ENCODE data around the gene SDCCAG8. TPM values are rescaled to one million over a fixed set of nuclear protein-coding genes. Genes with fewer than 3 reads are reported as not detected.

SDCCAG8 gene
- total RNA-seq, 1 experiment from 2014 or later = 10.0 TPM

- no peak overlapping the region for H2AK5ac ChIP-seq (ENCODE audit: insufficient read length, low read length)
- no peak overlapping the region for H3K27ac ChIP-seq (ENCODE audit: insufficient read length, low read depth, low read length)
- H3K4me1 ChIP-seq (ENCODE audit: insufficient read depth, low read length) = no peaks in the 10 kb centered on the region
- H3K27me3 Mint-ChIP-seq (ENCODE audit: low read depth) = no peaks in the 10 kb centered on the region
- no peak overlapping the region for H4K8ac ChIP-seq (replicated peaks; ENCODE audit: insufficient read length, low read depth, low read length)
- no peaks in the 10 kb centered on the region for H3K36me3 Mint-ChIP-seq (ENCODE audit: insufficient read depth in 1 of 3, low read depth in 3 of 3)
- H3K79me1 ChIP-seq (ENCODE audit: insufficient read depth, low read depth, low read length, poor library complexity, severe bottlenecking) = no peaks in the 10 kb centered on the region
- H3K4me2 ChIP-seq (ENCODE audit: insufficient read depth, insufficient read length, low read length) = no peak overlapping the region
- no peak overlapping the region for H2BK120ac ChIP-seq (ENCODE audit: low read depth, low read length, poor library complexity, severe bottlenecking)
- no peaks in the 10 kb centered on the region for H3K79me2 ChIP-seq (ENCODE audit: insufficient read depth, low read length)
- H2BK20ac ChIP-seq (ENCODE audit: low read depth, low read length, poor library complexity, severe bottlenecking) = no peak overlapping the region
- no peak overlapping the region for H3K9ac ChIP-seq (ENCODE audit: extremely low read depth, insufficient read length, low read length)
- no peak overlapping the region for H3K23ac ChIP-seq (ENCODE audit: insufficient read length, low read depth, low read length)
- no peak overlapping the region for H3K27ac Mint-ChIP-seq
- no peak overlapping the region for H4K5ac ChIP-seq (ENCODE audit: insufficient read length, low read depth, low read length)
- no peak for DNase-seq
- no peaks in the 10 kb centered on the region for H3K27me3 ChIP-seq (ENCODE audit: insufficient read depth, low read length)
- H3K4ac ChIP-seq (ENCODE audit: low read depth, low read length) = no peak overlapping the region
- H3K56ac ChIP-seq (ENCODE audit: insufficient read length, low read depth, low read length) = no peak overlapping the region
- no peaks in the 10 kb centered on the region for H3K4me1 Mint-ChIP-seq
- H3K14ac ChIP-seq (ENCODE audit: insufficient read depth, low read length) = no peak overlapping the region
- H3K23me2 ChIP-seq (ENCODE audit: insufficient read length, low read depth, low read length, poor library complexity, severe bottlenecking) = no peaks in the 10 kb centered on the region
- no peak overlapping the region for H2BK12ac ChIP-seq (ENCODE audit: insufficient read length, low read depth, low read length)
- no peak overlapping the region for H2BK15ac ChIP-seq (ENCODE audit: low read depth, low read length)
- no peak overlapping the region for H2BK5ac ChIP-seq (ENCODE audit: insufficient read length, low read length)
- no peak overlapping the region for H2AFZ ChIP-seq (ENCODE audit: low read length)
- H4K20me1 ChIP-seq (ENCODE audit: control insufficient read depth, insufficient read depth, insufficient read length) = no peaks in the 10 kb centered on the region
- no peak overlapping the region for H3K18ac ChIP-seq (ENCODE audit: insufficient read length, low read depth, low read length)
- H3T11ph ChIP-seq (ENCODE audit: low read length) = no peak overlapping the region
- H3K4me3 Mint-ChIP-seq = no peak overlapping the region
- H4K91ac ChIP-seq (ENCODE audit: insufficient read length, low read depth, low read length) = no peak overlapping the region
- TF ChIP-seq CTCF (conservative IDR thresholded peaks at IDR 0.05) = no peak
- H3K9me3 Mint-ChIP-seq = no peaks in the 10 kb centered on the region
- H3K9me3 ChIP-seq (ENCODE audit: control insufficient read depth, low read depth, low read length) = no peaks in the 10 kb centered on the region
Measured at GRCh38 chr1:243367314-243367713, 111.5 kb downstream of the SDCCAG8 start.
